Breast epithelium (tissue), 4 donors: ENCODE results near the gene CATSPERZ. TPM values are rescaled to one million over a fixed set of nuclear protein-coding genes. Genes with fewer than 3 reads are reported as not detected.

ENCODE experiments used
- DNase-seq, 2 donors: peaks; one replicate each; pipeline ENCODE4 v3.0.0-alpha.2; 2019; ENCODE audit warnings: low spot score in 2 of 2
- H3K27ac ChIP-seq, 2 donors: fragments of 200-600 bp; sonication (generic) in 1 of 2; one replicate each; pipeline ENCODE4 v1.5.1; 2016 to 2019; ENCODE audit warnings: mild to moderate bottlenecking in 1 of 2
- H3K27me3 ChIP-seq, 2 donors: fragments of 200-600 bp; sonication (generic) in 1 of 2; one replicate each; pipeline versions ENCODE4 v1.5.1 to v1.6.0; 2017 to 2019; ENCODE audit warnings: control low read depth in 1 of 2, mild to moderate bottlenecking in 1 of 2
- H3K36me3 ChIP-seq: fragments of 200-600 bp; one replicate; pipeline ENCODE4 v1.5.1; 2019
- H3K4me1 ChIP-seq, 2 donors: fragments of 200-600 bp; sonication (generic); one replicate each; pipeline ENCODE4 v1.5.1; 2016 to 2019; ENCODE audit warnings: control low read depth in 1 of 2
- H3K4me3 ChIP-seq, 3 donors: fragments of 200-600 bp; sonication (generic); 1 replicate in 2 of 3; 2 replicates in 1 of 3; pipeline ENCODE4 v1.5.1; 2016 to 2019; ENCODE audit warnings: mild to moderate bottlenecking in 3 of 3, moderate library complexity in 2 of 3
- H3K9me3 ChIP-seq, 2 donors: fragments of 200-600 bp; sonication (generic) in 1 of 2; one replicate each; pipeline ENCODE4 v1.5.1; 2016 to 2019; ENCODE audit warnings: control low read depth in 1 of 2
- CTCF ChIP-seq, 3 donors: fragments of 450-650 bp; IDR thresholded peaks; one replicate each; pipeline ENCODE4 v1.5.1; 2016 to 2017; ENCODE audit warnings: antibody characterized with exemption in 3 of 3, mild to moderate bottlenecking in 3 of 3, moderate library complexity in 3 of 3
- POLR2A ChIP-seq: fragments of 450-650 bp; IDR thresholded peaks from one replicate; pipeline ENCODE4 v1.6.1; 2016; ENCODE audit warnings: antibody characterized with exemption, mild to moderate bottlenecking, moderate library complexity
- POLR2AphosphoS5 ChIP-seq, 3 donors: sonication (generic); formaldehyde crosslinking; IDR thresholded peaks; one replicate each; pipeline ENCODE4 v1.6.1; 2017; ENCODE audit warnings: antibody characterized with exemption in 3 of 3
- intact Hi-C: fragments of 100-400 bp; cut with DNase I; formaldehyde crosslinking; loops from one replicate; pipeline ENCODE4 v1.15.1; 2023; ENCODE audit warnings: low total_unique reads
- total RNA-seq, 3 donors: library from RNA; depleted of rRNA; stranded (reverse); fragments of >200 nt; gene quantifications; one replicate each; pipeline ENCODE4 v1.1.0, GENCODE V29; 2016

CATSPERZ gene
- total RNA-seq, 3 donors from 2014 or later, result 1.8 TPM; not detected in 2

GRCh38 chr11:64298966-64299846 is 952 bp upstream of the CATSPERZ start:
- Histone ChIP-seq H3K27me3 (peaks cover 3 to 40% of the 10 kb centered on the region in 2 donors), H3K27ac (no peak overlapping the region), H3K4me3 (peak overlapping the region; percentile 36 to 69 (median 47)), H3K36me3 (no peaks in the 10 kb centered on the region), H3K4me1 (peaks cover 13 to 15% of the 10 kb centered on the region in 2 donors), H3K9me3 (no peaks in the 10 kb centered on the region)
- no peak for TF ChIP-seq CTCF (IDR thresholded peaks at IDR 0.05)
- intact Hi-C loops, result no loop called here
- DNase-seq, result peak; percentile 39 to 67

GRCh38 chr11:64303109-64304031 is 3.2 kb downstream of the CATSPERZ start:
- H3K4me1 ChIP-seq, result peaks cover 20 to 23% of the 10 kb centered on the region in 2 donors
- intact Hi-C loops, result no loop called here
- H3K9me3 ChIP-seq, result no peaks in the 10 kb centered on the region
- TF ChIP-seq POLR2AphosphoS5 (IDR thresholded peaks at IDR 0.05), result no peak
- DNase-seq, result no peak
- peak overlapping the region; percentile 89 to 90 for H3K27ac ChIP-seq
- no peaks in the 10 kb centered on the region for H3K36me3 ChIP-seq
- no peak overlapping the region for H3K4me3 ChIP-seq
- H3K27me3 ChIP-seq, result peaks cover 3 to 18% of the 10 kb centered on the region in 2 donors

- Histone ChIP-seq H3K36me3 (no peaks in the 10 kb centered on the region), H3K9me3 (no peaks in the 10 kb centered on the region), H3K4me1 (peaks cover 20 to 23% of the 10 kb centered on the region in 2 donors), H3K27ac (peak overlapping the region; percentile 89 to 90), H3K27me3 (peaks cover 3 to 18% of the 10 kb centered on the region in 2 donors), H3K4me3 (peak overlapping the region; percentile 62 to 75 (median 69))
- intact Hi-C loops, result no loop called here
- DNase-seq, result no peak
- no peak for TF ChIP-seq POLR2A
- no peak for TF ChIP-seq CTCF (IDR thresholded peaks at IDR 0.05)
Measured at GRCh38 chr11:64304032-64304315, 3.8 kb downstream of the CATSPERZ start.

GRCh38 chr11:64304316-64305072 is 4.3 kb downstream of the CATSPERZ start:
- intact Hi-C loops, result no loop called here

More at GRCh38 chr11:64304316-64305072, 4.3 kb downstream of the CATSPERZ start:
- peak overlapping the region; percentile 89 to 90 for H3K27ac ChIP-seq
- H3K36me3 ChIP-seq, result no peaks in the 10 kb centered on the region
- DNase-seq, result peak; percentile 84 to 94
- no peaks in the 10 kb centered on the region for H3K9me3 ChIP-seq
- peak overlapping the region; percentile 62 to 75 (median 69) for H3K4me3 ChIP-seq
- peak in 2 of 3 donors; percentile 13 to 56 for TF ChIP-seq POLR2AphosphoS5 (IDR thresholded peaks at IDR 0.05)
- TF ChIP-seq POLR2A, result no peak
- peak; percentile 68 to 94 (median 89) for TF ChIP-seq CTCF (IDR thresholded peaks at IDR 0.05)
- H3K27me3 ChIP-seq, result peaks cover 0 to 14% of the 10 kb centered on the region in 2 donors
- H3K4me1 ChIP-seq, result peaks cover 15 to 23% of the 10 kb centered on the region in 2 donors
